T1000 (cell line): ENCODE data around the gene APBA2.
"Not testable (repeated sequence)": the region's sequence is repeated elsewhere in the genome, so short reads cannot be mapped to it uniquely, and the experiment has no call there.

Experiments used
- DNase-seq: peaks from one replicate; lab custom pipeline; 2025; ENCODE audit warnings: mixed read lengths; lab: John Stamatoyannopoulos, UW

The APBA2 gene

DNA sequence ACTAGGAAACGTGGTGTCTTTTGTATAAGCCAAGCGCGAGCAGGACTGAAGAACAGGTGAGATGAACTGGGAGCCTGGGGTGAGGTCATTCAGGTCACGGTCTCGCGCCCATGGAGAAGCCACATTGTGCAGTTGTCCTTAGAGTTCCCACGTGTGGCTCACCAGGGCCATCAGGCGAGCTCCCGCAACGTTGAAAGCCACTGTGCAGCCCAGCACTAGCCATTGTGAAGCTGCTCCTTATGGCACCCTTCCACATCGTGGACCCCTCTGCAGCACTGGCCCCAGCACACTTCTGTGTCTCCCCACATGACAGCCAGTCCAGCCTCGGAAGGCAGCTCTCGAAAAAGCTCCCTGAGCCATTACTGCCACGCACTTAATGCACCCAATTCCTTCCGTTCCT is 7.6 kb upstream of the APBA2 start:
- DNase-seq, result no peak

DNA sequence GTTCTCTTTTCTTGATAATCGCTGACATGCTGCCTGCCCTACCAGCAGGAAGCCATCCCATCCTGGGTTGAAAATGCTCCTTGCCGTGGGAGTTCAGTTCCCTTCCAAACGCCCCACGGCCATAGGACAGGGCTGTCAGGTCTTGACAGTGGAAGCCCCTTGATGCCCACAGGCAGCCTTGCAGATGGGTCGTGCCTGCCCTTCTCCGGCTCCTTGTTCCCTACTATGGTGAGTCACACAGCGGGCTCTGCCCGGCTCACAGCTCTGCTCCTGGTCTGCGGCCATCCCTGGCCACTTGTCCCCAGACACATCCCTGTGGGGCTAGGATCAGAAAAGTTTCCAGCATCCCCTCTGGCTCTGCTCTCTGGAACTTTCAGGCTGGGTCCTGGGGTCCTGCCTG is 6.2 kb upstream of the APBA2 start:
- no peak for DNase-seq

DNA sequence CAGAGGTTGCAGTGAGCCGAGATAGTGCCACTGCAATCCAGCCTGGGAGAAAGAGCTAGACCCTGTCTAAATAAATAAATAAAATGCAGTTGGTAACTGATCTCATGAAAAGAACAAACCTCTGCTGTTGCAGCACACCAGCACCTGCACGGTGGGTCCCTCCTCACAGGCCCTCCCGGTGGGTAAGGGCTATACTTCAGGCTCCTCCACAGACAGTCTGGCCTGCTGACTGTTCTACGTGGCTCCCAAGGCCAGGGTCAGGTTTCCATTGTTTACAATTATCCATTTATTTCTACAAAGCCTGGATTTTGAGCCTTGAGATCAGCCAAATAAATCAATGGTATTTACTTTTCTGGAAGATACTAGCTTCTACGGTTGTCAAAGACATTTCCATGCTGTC is 5.1 kb upstream of the APBA2 start:
- DNase-seq, result no peak

DNA sequence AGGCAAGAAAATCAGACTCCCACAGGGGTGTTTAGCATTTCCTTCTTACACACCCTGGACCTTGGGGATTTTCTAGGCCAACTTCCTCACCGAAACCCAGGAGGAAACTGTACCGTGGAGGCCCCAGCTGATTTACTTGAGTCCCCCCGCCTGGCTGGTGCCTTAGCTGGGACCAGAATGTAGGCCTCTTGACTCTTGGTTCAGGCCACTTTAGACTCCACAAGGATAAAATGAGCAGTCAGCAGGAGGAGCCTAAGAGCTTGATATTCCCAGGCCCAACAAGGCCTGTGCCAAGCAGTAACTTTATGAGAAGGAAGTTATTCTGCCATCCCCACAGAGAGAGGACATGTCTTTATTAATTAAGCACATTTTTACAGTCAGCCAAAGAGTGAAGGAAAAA is 4.6 kb upstream of the APBA2 start:
- no peak for DNase-seq

DNA sequence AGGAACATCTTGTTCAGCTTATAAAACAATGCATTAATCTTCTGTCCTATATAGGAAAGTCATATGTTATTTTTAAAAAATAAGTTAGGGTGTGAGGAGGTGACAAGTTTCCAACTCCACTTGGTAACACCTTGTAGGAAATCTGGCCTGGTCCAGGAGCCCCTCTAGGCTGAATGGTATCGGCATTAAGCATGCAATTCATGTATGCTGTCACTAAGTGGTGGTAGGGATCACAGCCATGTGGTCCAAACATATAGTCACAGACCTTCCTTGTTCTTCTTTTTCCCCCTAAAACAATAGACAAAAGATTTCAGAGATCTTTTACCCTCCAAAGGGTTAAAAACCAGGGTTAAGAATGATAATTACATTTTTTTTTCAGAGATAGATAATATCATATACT is 4.2 kb upstream of the APBA2 start:
- no peak for DNase-seq

DNA sequence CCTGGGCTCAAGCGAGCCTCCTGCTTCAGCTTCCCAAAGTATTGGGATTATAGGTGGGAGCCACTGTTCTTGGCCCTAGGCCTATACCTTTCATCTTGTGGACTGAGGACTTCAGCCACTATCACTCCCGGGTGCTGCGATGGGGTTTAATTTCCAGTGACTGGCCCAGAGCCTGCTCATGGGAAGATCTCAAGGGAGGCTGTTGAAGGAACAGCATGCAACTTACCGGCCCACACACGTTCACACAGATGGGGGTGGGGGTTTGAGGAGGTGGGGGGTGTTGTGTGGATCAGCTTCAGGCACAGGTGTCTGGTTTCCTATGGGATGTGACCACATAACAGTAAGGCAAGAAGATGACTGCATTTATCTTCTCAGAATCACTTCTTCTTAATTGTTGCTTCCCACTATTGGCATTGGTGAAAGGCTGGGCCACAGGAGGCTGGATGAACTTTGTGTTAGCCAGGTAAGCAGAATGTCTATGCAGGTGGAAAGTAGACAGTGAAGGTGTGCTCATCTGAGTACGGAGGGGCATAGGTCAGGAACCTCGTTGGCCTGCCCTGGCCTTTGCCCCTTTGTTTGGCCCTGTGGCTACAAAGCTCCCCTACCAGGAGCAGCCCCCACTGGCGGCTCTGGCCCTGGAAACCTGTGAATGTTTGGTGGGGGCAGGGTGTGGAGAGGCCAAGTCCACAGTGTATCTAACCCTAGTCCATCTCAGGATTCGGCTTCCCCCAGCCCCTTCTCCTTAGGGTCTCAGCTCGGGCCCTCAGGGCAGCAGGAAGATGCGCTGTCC is 1.4 kb upstream of the APBA2 start:
- DNase-seq, result no peak

DNA sequence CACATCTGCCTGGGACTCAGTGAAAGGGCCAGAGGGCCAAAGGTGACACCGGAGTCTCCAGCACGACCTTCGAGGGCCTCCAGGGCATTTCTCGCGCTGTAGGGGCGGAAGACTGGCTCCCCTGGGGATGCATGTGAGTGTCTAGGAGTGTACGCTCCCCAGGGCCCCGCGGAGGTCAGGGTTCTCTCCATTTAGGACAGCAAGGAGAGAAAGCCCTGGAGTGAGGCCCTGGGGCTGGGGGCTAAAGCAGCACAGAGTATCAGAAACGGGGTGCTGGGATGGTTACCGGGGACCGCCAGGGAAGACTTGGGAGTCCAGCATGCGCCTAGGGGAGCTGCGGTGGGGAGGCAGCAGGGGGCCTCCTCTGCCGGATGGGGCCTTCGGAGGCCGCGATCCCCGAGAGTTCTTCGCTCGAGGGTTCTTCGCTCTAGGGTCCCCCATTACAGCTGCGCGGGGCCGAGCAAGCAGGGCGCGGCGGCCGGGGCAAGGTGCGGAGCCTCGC is 595 bp upstream of the APBA2 start:
- DNase-seq, result no peak

DNA sequence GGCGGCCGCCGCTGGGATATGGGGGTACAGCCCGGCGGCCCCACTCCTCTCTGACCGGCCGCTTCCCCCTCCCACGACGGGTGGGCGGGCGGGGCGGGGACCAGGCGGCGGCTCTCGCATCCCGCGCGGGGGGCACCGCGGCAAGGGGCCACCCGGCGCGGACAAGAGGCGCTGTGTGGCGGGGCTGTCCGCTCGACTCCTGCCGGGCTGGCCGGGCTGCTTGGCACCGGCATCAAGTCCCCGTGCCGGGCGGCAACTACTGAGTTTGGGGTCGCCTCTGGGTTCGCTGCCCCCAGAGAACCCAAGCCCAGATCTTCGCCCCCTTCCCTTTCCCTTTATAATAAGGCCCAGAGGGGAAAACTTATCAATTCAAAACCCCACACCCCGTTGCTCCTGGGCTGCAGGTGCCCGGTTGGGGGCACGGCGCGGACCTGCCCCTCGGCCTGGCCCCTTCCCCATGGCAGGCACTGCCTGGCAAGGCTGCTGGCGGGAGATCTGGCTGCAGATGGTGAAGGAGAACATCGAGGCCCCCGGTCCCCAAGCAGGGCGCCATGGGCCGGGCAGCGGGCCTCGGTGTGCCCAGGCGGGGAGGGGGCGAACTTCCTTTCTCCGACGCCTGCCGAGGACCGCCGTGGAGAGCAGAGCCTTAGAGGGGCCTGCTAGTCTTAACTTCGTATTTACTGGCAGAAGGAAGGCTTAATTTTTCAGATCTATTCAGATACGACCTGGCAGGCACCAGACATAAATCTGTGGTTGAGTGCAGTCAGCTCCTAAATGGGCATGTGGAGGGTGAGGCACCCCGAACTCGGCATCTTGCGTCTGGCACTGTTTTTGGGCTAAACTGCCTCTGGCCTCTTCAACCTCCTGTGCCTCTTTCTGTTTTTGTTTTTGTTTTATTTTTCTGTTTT is 911 bp downstream of the APBA2 start:
- DNase-seq, result no peak

DNA sequence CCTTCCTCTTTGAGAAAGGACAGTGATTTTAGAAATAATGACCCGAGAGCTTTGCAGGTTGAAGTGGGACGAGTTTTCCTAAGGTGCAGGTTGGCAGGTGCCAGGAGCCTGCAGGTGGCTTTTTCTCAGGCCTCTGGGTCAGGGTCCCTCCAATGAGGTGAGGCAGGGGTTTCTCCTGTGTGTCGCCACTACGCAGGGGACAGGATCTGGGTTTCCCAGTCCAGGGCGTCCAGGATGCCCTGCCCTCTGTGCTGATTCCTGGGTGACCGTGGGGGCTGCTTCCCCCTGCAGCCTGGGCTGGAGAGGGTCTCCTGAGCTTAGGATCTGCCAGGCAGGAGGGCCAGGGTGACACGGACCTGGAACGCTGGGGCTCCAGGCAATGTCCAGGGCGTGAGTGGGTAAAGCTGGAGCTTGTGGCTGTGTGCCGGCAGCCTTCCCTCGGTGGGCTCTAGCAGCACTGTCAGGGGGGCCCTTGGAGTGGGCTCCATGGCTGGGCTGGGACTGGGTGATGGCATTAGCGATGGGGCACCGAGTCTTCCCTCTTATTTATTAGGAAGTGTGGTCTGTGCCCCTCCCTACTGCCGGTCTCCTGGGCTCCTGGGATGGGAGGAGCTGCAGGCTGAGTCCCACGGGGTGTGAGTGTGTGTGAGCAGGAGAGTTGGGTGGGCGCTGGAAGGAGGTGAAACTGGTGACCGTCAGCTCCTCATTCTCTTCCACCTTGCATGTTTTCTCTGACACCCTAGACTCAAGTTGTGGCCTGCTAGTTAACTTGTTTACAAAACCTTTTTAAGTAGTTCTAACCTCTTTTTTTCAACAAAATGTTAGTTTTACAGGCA is 1.8 kb downstream of the APBA2 start:
- DNase-seq, result no peak

DNA sequence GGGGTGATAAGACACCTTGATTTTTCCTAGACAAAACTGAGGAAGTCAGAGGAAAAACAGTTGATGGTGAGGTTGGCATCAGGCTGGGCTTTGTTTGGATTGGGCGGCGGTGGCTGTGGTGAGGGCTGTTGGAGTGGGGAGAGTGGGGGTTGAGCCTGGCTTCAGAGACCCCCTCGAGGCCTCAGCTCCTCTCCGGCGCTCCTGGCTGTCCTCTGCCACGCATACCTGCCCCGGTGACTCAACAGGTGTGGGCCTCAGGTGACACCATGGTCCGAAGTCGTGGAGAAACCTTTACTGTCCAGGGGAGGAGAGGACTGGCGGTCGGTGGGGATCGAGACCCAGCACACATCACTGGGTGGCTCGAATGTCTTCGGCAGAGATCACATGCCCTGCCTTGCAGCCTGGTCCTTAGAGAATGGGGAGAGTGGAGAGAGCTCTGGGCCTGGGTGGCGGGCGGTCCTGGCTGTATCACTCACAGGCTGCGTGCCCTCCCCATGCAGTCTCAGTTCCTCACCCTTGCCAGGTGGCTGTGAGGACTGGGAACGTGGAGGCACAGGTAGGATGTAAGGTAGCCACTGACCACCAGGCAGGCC is 2.6 kb downstream of the APBA2 start:
- DNase-seq, result no peak

DNA sequence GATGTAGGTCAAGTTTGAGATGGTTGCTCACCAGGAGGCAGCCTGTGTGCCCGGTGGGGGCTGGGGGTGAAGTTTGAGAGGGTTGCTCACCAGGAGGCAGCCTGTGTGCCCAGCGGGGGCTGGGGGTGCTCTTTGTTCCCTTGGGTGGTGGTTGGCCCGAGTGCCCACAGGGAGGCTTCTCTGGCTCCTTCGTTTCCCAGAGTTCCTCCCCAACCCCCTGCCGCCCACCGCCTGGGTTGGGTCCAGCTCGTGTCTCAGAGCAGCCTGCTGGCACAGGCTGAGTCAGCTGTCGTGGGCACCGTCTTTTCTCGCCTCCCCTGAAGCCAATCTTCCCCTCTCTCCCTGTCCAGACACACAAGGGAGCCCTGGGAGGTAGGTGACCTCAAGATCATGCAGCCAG is 3.1 kb downstream of the APBA2 start:
- no peak for DNase-seq

DNA sequence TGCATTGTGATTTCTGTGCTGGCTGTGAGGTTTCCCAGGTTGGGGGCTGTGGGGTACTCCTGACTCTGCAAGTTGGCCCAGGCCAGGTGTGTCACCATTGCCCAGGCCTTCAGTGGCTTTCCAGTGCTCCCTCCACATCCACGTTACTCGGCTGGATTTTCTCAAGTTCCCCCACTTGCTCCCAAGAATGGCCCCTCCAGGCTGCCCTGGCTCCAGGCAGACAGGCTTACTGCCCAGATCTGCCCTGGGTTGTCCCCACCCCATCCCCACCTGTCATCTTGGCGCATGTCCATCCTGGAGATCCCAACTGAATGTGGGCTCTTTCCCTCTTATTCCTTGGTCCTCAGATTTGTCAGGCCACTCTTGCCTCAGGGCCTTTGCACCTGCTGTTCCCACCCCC is 3.6 kb downstream of the APBA2 start:
- DNase-seq, result no peak

DNA sequence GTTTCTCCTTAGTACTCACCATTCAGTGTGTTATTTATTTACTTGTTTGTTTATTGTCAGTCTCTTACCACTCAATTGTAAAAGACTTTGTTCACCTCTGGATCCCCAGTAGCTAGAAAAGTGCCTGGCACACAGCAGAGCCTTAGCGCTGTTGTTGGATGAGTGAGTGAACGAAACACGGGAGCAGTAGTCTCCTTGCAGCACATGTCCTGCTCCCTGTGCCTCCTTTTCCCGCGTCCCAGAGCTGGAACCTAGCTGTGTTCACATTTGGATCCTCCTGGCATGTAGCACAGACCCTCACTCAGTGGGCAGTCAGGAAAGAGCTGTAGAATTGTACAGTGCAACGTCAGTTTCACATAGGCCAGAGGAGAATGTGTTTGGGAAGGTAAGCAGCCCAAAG is 4.1 kb downstream of the APBA2 start:
- DNase-seq, result not testable (repeated sequence)

DNA sequence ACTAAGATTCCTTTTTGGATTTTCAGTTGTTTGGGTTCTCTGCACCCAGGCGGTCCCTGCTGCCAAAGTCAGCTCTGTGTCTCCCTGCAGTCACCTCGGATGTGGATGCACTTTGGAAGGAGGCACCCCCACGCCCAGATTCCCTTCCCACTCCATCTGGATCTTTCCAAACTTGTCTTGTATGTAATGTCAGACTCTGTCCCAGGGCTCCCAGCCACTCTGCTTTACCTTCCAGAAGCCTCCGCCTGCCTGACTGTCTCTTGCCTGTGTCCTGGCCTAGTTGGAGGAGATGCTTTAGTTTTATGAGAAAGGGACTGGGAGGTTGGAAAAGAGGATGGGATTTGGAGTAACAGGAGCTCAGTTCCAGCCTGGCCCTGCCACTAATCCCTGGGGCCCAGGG is 4.5 kb downstream of the APBA2 start:
- not testable (repeated sequence) for DNase-seq

DNA sequence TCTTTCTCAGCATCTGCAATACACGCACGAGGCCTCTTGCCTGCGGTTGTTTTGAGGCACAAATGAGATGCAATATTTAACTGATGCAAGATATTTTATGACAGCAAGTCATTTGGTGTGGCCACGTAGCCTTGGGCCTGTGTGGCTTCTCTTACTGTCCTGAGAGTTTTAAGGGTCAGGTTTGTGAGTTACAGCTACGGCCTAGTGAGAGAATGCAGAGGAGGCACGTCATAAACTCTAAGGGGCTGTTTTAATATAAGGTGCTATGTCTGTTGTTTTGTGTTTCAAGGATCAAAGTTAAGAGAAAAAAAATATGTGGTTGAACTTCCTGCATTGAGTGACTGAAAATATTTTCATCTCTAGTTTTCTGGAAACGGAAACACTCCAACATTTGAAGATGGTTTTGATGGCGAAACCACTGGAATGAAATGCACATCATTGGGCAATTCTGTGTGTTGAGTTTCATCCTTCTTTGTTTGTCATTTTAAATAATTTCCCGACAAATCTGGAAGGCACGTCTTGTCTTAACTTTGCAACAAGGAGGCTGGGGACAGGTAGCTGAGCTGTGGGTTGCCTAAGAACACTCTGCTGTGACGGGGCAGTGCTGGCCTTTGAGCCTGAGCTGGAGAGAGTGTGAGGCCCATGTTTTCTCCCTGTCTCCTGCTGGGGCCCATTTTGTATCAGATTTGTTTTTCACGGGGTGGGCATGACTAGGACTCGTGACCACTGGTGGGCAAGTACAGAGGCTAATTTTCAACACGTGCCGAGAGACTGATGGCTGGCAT is 5.1 kb downstream of the APBA2 start:
- no peak for DNase-seq

DNA sequence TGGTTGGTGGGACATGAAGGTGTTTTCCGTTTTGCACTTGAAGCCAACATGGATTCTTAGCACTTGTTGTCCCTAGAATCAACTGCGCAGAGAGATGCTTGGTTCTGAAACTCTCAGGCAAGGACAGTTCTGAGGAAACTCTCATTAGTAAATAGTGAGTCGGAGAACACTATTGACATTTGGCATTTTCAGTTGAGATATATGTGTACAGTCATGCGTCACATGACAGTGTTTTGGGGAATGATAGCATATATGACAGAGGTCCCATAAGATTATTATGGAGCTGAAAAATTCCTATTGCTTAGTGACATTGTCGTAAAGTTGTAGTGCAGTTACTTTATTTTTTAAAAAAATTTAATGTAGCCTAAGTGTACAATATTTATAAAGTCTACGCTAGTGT is 5.8 kb downstream of the APBA2 start:
- no peak for DNase-seq

DNA sequence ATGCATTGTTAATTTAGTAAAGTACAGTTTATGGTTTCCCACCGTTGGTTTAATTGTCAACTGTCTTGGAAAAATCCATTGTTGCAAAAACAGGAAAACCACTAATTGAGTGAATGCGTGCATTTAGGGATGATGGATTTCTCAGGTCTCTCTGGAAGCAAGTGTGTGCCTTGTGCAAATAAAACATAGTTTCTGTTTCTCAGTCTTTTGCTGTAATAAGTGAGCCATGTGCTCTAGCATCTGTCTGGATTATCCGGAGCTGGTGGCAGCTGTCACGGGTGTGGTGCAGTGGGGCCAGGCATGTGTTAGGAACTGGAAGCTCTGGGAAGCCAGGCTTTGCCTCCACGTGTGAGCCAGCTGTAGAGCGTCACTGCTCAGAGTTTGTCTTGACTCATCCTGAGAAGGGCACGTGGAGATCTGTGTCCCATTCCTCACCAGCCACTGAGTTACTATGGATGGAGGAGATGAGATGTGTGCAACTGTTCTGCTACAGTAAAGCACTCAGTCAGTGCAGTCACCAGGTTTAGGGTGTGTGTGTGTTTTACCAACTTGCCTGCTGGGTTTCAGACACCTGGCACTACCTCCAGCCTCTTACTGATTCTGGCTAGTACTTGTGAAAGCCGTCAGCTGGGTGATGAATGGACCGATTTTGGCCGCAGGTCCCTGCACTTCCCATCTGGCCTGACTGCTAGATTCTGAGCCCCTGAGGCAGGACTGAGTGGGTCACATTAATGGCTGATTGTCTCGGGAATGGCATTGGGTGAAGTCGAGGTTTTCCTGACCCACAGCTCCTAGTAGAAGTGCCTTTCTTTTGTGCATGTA is 7.2 kb downstream of the APBA2 start:
- no peak for DNase-seq

DNA sequence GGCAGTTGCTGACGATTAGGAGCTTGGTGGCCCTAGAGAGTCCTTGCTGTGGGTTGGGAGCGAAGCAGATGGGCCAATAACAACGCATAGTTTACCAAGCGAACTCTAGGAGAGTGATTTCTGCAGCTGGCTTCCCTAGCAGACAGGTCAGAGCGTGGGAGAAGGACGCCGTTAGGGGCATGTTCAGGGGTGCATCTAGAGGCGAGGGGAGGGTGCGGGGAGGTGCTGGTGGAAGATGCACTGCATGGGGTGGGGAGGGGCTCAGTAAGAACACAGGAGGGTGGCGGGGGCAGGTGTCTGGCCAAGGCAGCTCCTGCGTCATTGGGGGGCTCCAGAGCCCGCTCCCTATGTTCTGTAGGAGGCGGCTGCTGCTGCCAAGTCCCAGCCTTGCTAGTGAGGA is 8.9 kb downstream of the APBA2 start:
- DNase-seq, result no peak

DNA sequence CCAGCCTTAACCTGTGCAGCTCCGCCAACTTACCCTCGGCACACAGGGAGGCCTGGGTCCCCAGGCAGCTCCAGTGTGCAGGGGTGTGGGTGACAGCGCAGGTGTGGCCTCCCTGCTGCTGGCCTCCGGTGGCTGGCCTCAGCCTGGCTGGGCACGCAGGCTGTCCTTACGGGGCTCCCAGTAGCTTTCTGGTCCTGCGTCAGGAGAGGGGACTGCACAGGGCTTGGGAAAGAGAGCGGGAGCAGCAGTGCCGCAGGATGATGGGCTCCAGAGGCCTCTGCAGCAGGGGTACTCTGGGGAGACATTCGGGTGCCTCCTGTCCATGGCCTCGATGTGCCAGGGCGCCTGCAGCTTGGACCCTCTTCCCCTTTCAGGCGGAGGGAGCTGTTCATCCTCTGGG is 9.4 kb downstream of the APBA2 start:
- no peak for DNase-seq

DNA sequence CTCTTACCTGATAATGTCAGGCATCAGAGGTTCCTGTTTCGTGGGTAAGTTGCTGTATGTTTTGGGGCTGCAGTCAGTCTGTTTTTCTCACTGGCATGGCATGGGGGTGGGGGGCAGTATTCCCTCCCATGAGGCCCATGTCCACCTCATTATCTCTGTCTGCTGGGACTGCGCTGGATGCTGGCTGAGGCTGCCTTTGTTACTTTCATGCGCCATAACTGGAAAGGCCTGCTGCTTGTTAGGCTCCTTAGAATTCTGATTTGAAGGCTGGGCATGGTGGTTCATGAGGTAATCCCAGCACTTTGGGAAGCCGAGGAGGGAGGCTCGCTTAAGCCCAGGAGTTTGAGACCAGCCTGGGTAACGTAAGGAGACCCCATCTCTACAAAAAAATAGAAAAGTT is 9.8 kb downstream of the APBA2 start:
- no peak for DNase-seq
